SK-MEL-5 (cell line): ENCODE results near the gene EIF4B. TPM values are rescaled to one million over a fixed set of nuclear protein-coding genes. Genes with fewer than 3 reads are reported as not detected.
A peak's percentile ranks its signal among the peaks of the same experiment; 100 is the strongest.

ENCODE experiments used
- DNase-seq: peaks from one replicate; pipeline ENCODE4 v3.0.0-alpha.2; 2016; ENCODE audit warnings: low read depth, low spot score
- in situ Hi-C: cut with HindIII; loops from 2 replicates; pipeline ENCODE4 v1.10.0; 2016; ENCODE audit warnings: low sequenced_read_pairs, high pct_unique_total_duplicates, low pct_unique_long_range_greater_than_20kb
- total RNA-seq: library from RNA; depleted of rRNA; stranded (reverse); fragments of >200 nt; shearing (Covaris generic); gene quantifications from 2 replicates; pipeline ENCODE4 v1.2.3, GENCODE V29; 2014

Gene EIF4B
- total RNA-seq, 1 experiment from 2014 or later: 1,087 TPM

GRCh38 chr12:53051058-53051880 lies 45.0 kb downstream of the EIF4B start:
- peak; percentile 42 for DNase-seq
- in situ Hi-C loops: no loop called here

- in situ Hi-C loops: no loop called here
These were observed 45.7 kb downstream of the EIF4B start for GRCh38 chr12:53051881-53052412.

GRCh38 chr12:53052419-53053217 lies 46.4 kb downstream of the EIF4B start:
- DNase-seq: peak; percentile 38
- in situ Hi-C loops: no loop called here

More at GRCh38 chr12:53051881-53052412, 45.7 kb downstream of the EIF4B start:
- no peak for DNase-seq

GRCh38 chr12:53053218-53054111 lies 47.2 kb downstream of the EIF4B start:
- in situ Hi-C loops: no loop called here
- peak; percentile 36 for DNase-seq

GRCh38 chr12:53054112-53054878 lies 48.0 kb downstream of the EIF4B start:
- in situ Hi-C loops: no loop called here

GRCh38 chr12:53055471-53056266 lies 49.4 kb downstream of the EIF4B start:
- in situ Hi-C loops: no loop called here

More at GRCh38 chr12:53054112-53054878, 48.0 kb downstream of the EIF4B start:
- peak; percentile 95 for DNase-seq

GRCh38 chr12:53056296-53056695 lies 50.0 kb downstream of the EIF4B start:
- in situ Hi-C loops: no loop called here
- DNase-seq: no peak

More at GRCh38 chr12:53055471-53056266, 49.4 kb downstream of the EIF4B start:
- no peak for DNase-seq

- DNase-seq: no peak
- in situ Hi-C loops: no loop called here
These were observed 50.6 kb downstream of the EIF4B start for GRCh38 chr12:53056901-53057300.

GRCh38 chr12:53057816-53058500 lies 51.7 kb downstream of the EIF4B start:
- in situ Hi-C loops: no loop called here
- DNase-seq: no peak

GRCh38 chr12:53058674-53059433 lies 52.6 kb downstream of the EIF4B start:
- in situ Hi-C loops: no loop called here

GRCh38 chr12:53059434-53060063 lies 53.3 kb downstream of the EIF4B start:
- DNase-seq: no peak
- in situ Hi-C loops: no loop called here

More at GRCh38 chr12:53058674-53059433, 52.6 kb downstream of the EIF4B start:
- no peak for DNase-seq

- in situ Hi-C loops: no loop called here
- no peak for DNase-seq
These were observed 53.9 kb downstream of the EIF4B start for GRCh38 chr12:53060064-53060720.

- no peak for DNase-seq
- in situ Hi-C loops: no loop called here
These were observed 54.5 kb downstream of the EIF4B start for GRCh38 chr12:53060721-53061276.
